Measurements from ENCODE around the gene PDCD10. TPM values are rescaled to one million over a fixed set of nuclear protein-coding genes. Genes with fewer than 3 reads are reported as not detected.

PDCD10 gene
- total RNA-seq, 1 donor from 2014 or later: 35.3 TPM

DNA sequence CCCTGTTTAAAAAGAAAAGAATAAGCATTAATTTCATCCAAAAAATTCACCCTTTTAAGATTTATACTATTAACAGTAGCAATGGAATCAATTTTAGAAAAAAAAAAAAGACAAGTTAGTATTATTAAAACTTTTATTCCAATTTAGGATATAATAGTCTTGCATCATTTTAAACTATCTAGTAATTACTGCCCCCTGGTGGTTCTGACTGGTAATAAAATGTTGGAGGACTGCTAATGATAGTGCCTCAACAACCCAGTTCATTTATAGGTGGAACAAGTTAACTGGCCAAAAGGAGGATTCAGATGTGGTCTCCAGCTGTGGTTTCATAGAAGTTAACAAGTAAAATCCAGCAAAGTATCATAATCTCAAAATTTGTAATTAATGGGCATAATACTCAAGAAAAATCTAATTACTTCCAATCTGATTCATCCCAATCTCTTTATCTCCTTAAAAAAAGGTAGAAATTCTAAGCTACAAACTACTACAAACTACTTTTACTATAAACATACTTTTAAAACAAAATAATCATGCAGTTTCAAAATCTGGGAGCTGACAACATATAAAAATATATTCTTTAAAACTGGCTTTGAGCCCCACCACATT, 50.2 kb downstream of the PDCD10 start:
- Mint-ChIP-seq H3K36me3 (peaks cover 15% of the 10 kb centered on the region), H3K27me3 (ENCODE audit: low read depth) (no peaks in the 10 kb centered on the region), H3K4me3 (no peak overlapping the region), H3K27ac (no peak overlapping the region), H3K4me1 (no peaks in the 10 kb centered on the region), H3K9me3 (no peaks in the 10 kb centered on the region)
- DNase-seq (ENCODE audit: low spot score in 2 of 2, unreplicated experiment in 2 of 2): no peak
- TF ChIP-seq, protein P1, sequence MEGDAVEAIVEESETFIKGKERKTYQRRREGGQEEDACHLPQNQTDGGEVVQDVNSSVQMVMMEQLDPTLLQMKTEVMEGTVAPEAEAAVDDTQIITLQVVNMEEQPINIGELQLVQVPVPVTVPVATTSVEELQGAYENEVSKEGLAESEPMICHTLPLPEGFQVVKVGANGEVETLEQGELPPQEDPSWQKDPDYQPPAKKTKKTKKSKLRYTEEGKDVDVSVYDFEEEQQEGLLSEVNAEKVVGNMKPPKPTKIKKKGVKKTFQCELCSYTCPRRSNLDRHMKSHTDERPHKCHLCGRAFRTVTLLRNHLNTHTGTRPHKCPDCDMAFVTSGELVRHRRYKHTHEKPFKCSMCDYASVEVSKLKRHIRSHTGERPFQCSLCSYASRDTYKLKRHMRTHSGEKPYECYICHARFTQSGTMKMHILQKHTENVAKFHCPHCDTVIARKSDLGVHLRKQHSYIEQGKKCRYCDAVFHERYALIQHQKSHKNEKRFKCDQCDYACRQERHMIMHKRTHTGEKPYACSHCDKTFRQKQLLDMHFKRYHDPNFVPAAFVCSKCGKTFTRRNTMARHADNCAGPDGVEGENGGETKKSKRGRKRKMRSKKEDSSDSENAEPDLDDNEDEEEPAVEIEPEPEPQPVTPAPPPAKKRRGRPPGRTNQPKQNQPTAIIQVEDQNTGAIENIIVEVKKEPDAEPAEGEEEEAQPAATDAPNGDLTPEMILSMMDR (IDR thresholded peaks at IDR 0.05; ENCODE audit: unreplicated experiment): peak; percentile 97

- Mint-ChIP-seq H3K27ac (no peak overlapping the region), H3K9me3 (peaks cover 33% of the 10 kb centered on the region), H3K27me3 (ENCODE audit: low read depth) (no peaks in the 10 kb centered on the region), H3K4me3 (no peak overlapping the region), H3K4me1 (no peaks in the 10 kb centered on the region), H3K36me3 (peaks cover 54% of the 10 kb centered on the region)
- no peak for DNase-seq (ENCODE audit: low spot score in 2 of 2, unreplicated experiment in 2 of 2)
- TF ChIP-seq, protein P1 (IDR thresholded peaks at IDR 0.05; ENCODE audit: unreplicated experiment): no peak
Measured at GRCh38 chr3:167679526-167679925, 55.2 kb downstream of the PDCD10 start.

DNA sequence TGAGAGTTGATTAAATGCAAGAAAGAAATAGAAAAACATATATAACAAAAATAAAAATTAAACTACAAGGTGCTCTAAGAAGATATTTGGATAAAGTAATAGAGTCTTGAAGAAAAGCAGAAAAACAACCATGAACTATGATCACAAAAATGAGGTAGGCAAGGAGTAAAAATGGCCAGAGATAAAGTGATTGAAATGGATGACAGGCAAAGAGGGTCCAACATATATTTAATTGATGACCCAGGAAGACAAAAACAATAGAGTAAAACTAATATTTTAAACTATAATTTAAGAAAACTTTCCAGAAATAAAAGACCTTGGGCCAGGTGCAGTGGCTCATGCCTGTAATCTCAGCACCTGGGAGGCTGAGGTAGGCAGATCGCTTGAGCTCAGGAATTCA, 58.8 kb downstream of the PDCD10 start:
- H3K27ac Mint-ChIP-seq: no peak overlapping the region
- peaks cover 62% of the 10 kb centered on the region for H3K36me3 Mint-ChIP-seq
- H3K4me3 Mint-ChIP-seq: no peak overlapping the region
- no peak for DNase-seq (ENCODE audit: low spot score in 2 of 2, unreplicated experiment in 2 of 2)
- H3K4me1 Mint-ChIP-seq: no peaks in the 10 kb centered on the region
- TF ChIP-seq, protein P1 (IDR thresholded peaks at IDR 0.05; ENCODE audit: unreplicated experiment): no peak
- no peaks in the 10 kb centered on the region for H3K27me3 Mint-ChIP-seq (ENCODE audit: low read depth)
- peaks cover 53% of the 10 kb centered on the region for H3K9me3 Mint-ChIP-seq

GRCh38 chr3:167673221-167673620, 61.5 kb downstream of the PDCD10 start:
- no peak for DNase-seq (ENCODE audit: low spot score in 2 of 2, unreplicated experiment in 2 of 2)
- Mint-ChIP-seq H3K9me3 (peaks cover 49% of the 10 kb centered on the region), H3K27ac (no peak overlapping the region), H3K4me1 (no peaks in the 10 kb centered on the region), H3K36me3 (peaks cover 51% of the 10 kb centered on the region), H3K4me3 (no peak overlapping the region), H3K27me3 (ENCODE audit: low read depth) (no peaks in the 10 kb centered on the region)
- TF ChIP-seq, protein P1 (IDR thresholded peaks at IDR 0.05; ENCODE audit: unreplicated experiment): no peak

- Mint-ChIP-seq H3K9me3 (peaks cover 42% of the 10 kb centered on the region), H3K4me1 (no peaks in the 10 kb centered on the region), H3K27ac (no peak overlapping the region), H3K36me3 (peaks cover 42% of the 10 kb centered on the region), H3K4me3 (no peak overlapping the region), H3K27me3 (ENCODE audit: low read depth) (no peaks in the 10 kb centered on the region)
- no peak for DNase-seq (ENCODE audit: low spot score in 2 of 2, unreplicated experiment in 2 of 2)
- TF ChIP-seq, protein P1 (IDR thresholded peaks at IDR 0.05; ENCODE audit: unreplicated experiment): no peak
Measured at GRCh38 chr3:167671878-167672427, 62.7 kb downstream of the PDCD10 start.
